Head of caudate nucleus (tissue), 42 donors: ENCODE data around the gene PLSCR1.
A peak's percentile ranks its signal among the peaks of the same experiment; 100 is the strongest.

Experiments used
- DNase-seq, 42 donors: peaks; one replicate each; pipeline versions ENCODE4 v3.0.0 to v3.0.0-alpha.2; 2020 to 2021; ENCODE audit warnings: mixed read lengths in 7 of 42
- intact Hi-C: fragments of 100-400 bp; cut with DNase I; formaldehyde crosslinking; loops from one replicate; pipeline ENCODE4 v1.15.0; 2022

PLSCR1 gene

GRCh38 chr3:146554151-146554760, 9.8 kb upstream of the PLSCR1 start:
- DNase-seq = no peak
- intact Hi-C loops = no loop called here

- no peak for DNase-seq
- intact Hi-C loops = no loop called here
Observed at GRCh38 chr3:146550743-146551510, 6.5 kb upstream of the PLSCR1 start.

GRCh38 chr3:146550070-146550615, 5.7 kb upstream of the PLSCR1 start:
- intact Hi-C loops = no loop called here
- no peak for DNase-seq

- intact Hi-C loops = no loop called here
Observed at GRCh38 chr3:146547235-146547835, 2.9 kb upstream of the PLSCR1 start.

GRCh38 chr3:146546366-146546965, 2.1 kb upstream of the PLSCR1 start:
- no peak for DNase-seq
- intact Hi-C loops = no loop called here

More at GRCh38 chr3:146547235-146547835, 2.9 kb upstream of the PLSCR1 start:
- no peak for DNase-seq

GRCh38 chr3:146544929-146545528, 622 bp upstream of the PLSCR1 start:
- DNase-seq = no peak
- intact Hi-C loops = no loop called here

- peak in 4 of 42 donors; percentile 3 to 44 (median 36) for DNase-seq
Observed at GRCh38 chr3:146543461-146544001, 876 bp downstream of the PLSCR1 start.

GRCh38 chr3:146542978-146543377, 1.4 kb downstream of the PLSCR1 start:
- intact Hi-C loops = no loop called here
- DNase-seq = no peak

More at GRCh38 chr3:146543461-146544001, 876 bp downstream of the PLSCR1 start:
- intact Hi-C loops = no loop called here

- DNase-seq = no peak
- intact Hi-C loops = no loop called here
Observed at GRCh38 chr3:146542179-146542578, 2.2 kb downstream of the PLSCR1 start.

GRCh38 chr3:146540978-146541377, 3.4 kb downstream of the PLSCR1 start:
- DNase-seq = no peak
- intact Hi-C loops = no loop called here

GRCh38 chr3:146540236-146540635, 4.2 kb downstream of the PLSCR1 start:
- intact Hi-C loops = no loop called here
- no peak for DNase-seq

- intact Hi-C loops = no loop called here
- no peak for DNase-seq
Observed at GRCh38 chr3:146539315-146539714, 5.1 kb downstream of the PLSCR1 start.

GRCh38 chr3:146537603-146538002, 6.8 kb downstream of the PLSCR1 start:
- intact Hi-C loops = no loop called here
- DNase-seq = no peak

GRCh38 chr3:146536681-146537080, 7.7 kb downstream of the PLSCR1 start:
- intact Hi-C loops = no loop called here
- DNase-seq = no peak

- DNase-seq = no peak
- intact Hi-C loops = no loop called here
Observed at GRCh38 chr3:146532406-146532805, 12.0 kb downstream of the PLSCR1 start.

- intact Hi-C loops = no loop called here
- no peak for DNase-seq
Observed at GRCh38 chr3:146530609-146531008, 13.8 kb downstream of the PLSCR1 start.

GRCh38 chr3:146529021-146529420, 15.4 kb downstream of the PLSCR1 start:
- intact Hi-C loops = no loop called here
- no peak for DNase-seq

- intact Hi-C loops = no loop called here
- DNase-seq = no peak
Observed at GRCh38 chr3:146524961-146525360, 19.4 kb downstream of the PLSCR1 start.

- no peak for DNase-seq
- intact Hi-C loops = no loop called here
Observed at GRCh38 chr3:146523531-146523930, 20.9 kb downstream of the PLSCR1 start.
